Thyroid gland (tissue), 4 donors: ENCODE results near the gene DIAPH1.

ENCODE experiments used
- POLR2A ChIP-seq, 2 donors: fragments of 450-650 bp; IDR thresholded peaks; one replicate each; pipeline ENCODE4 v1.6.1; 2017; ENCODE audit warnings: antibody characterized with exemption in 2 of 2, mild to moderate bottlenecking in 2 of 2, moderate library complexity in 1 of 2
- TF ChIP-seq, protein P1 (sequence below), 6 experiments: fragments of 200-600 bp in 3 of 6; fragments of 450-650 bp in 3 of 6; sonication (generic) in 3 of 6; IDR thresholded peaks; one replicate each; pipeline ENCODE4 v1.5.1; 2016 to 2019; ENCODE audit warnings: antibody characterized with exemption in 6 of 6, mild to moderate bottlenecking in 2 of 6, inconsistent platforms in 1 of 6, moderate library complexity in 1 of 6

DNA sequence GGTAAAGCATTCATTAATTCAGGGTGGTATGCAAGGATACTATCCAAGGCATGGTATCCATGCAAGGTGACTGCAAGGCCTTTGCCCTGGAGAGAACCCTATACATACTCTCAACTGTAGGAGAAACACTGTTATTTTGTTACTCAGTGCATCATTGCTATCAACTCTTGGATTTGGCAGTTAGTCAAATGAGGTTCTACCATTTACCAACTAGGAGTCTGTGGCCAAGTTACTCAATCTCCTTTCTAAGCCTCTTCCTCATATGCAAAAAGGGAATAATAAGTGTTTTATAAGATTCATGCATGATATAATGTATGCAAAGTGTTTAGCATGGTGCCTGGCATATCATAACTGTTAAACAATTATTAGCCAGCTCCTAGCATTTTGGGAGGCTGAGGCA lies 139.0 kb downstream of the DIAPH1 start:
- TF ChIP-seq, protein P1, sequence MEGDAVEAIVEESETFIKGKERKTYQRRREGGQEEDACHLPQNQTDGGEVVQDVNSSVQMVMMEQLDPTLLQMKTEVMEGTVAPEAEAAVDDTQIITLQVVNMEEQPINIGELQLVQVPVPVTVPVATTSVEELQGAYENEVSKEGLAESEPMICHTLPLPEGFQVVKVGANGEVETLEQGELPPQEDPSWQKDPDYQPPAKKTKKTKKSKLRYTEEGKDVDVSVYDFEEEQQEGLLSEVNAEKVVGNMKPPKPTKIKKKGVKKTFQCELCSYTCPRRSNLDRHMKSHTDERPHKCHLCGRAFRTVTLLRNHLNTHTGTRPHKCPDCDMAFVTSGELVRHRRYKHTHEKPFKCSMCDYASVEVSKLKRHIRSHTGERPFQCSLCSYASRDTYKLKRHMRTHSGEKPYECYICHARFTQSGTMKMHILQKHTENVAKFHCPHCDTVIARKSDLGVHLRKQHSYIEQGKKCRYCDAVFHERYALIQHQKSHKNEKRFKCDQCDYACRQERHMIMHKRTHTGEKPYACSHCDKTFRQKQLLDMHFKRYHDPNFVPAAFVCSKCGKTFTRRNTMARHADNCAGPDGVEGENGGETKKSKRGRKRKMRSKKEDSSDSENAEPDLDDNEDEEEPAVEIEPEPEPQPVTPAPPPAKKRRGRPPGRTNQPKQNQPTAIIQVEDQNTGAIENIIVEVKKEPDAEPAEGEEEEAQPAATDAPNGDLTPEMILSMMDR (IDR thresholded peaks at IDR 0.05), result no peak
- no peak for TF ChIP-seq POLR2A (IDR thresholded peaks at IDR 0.05)
